H9 (cell line): ENCODE data around the gene AP2A1. TPM values are rescaled to one million over a fixed set of nuclear protein-coding genes. Genes with fewer than 3 reads are reported as not detected.

Experiments
- DNase-seq: peaks from one replicate; pipeline ENCODE4 v3.0.0-alpha.2; 2017
- H2AFZ ChIP-seq: one replicate; pipeline ENCODE4 v1.6.1; 2013; ENCODE audit warnings: mild to moderate bottlenecking, low read length, control low read depth, moderate library complexity
- H2AK5ac ChIP-seq: 2 replicates; pipeline ENCODE4 v1.6.1; 2013; ENCODE audit warnings: low read length, control low read depth, mixed read lengths; ENCODE audit not compliant: insufficient read length
- H2BK120ac ChIP-seq: one replicate; pipeline ENCODE4 v1.6.1; 2013; ENCODE audit warnings: low read depth, mild to moderate bottlenecking, low read length, control low read depth, inconsistent platforms; ENCODE audit not compliant: poor library complexity, severe bottlenecking
- H2BK12ac ChIP-seq: 2 replicates; pipeline ENCODE4 v1.6.1; 2013; ENCODE audit warnings: low read length, control low read depth, mixed read lengths, low read depth; ENCODE audit not compliant: insufficient read length
- H2BK15ac ChIP-seq: 2 replicates; pipeline ENCODE4 v1.6.1; 2013; ENCODE audit warnings: low read depth, low read length, control low read depth
- H2BK20ac ChIP-seq: one replicate; pipeline ENCODE4 v1.6.1; 2013; ENCODE audit warnings: low read depth, mild to moderate bottlenecking, low read length, control low read depth, inconsistent platforms; ENCODE audit not compliant: poor library complexity, severe bottlenecking
- H2BK5ac ChIP-seq: 2 replicates; pipeline ENCODE4 v1.6.1; 2013; ENCODE audit warnings: low read length, control low read depth, mixed read lengths; ENCODE audit not compliant: insufficient read length
- H3K14ac ChIP-seq: 2 replicates; pipeline ENCODE4 v1.6.1; 2013; ENCODE audit warnings: low read length, control low read depth; ENCODE audit not compliant: insufficient read depth
- H3K18ac ChIP-seq: 2 replicates; pipeline ENCODE4 v1.6.1; 2013; ENCODE audit warnings: low read depth, mild to moderate bottlenecking, mixed read lengths, low read length, control low read depth; ENCODE audit not compliant: insufficient read length
- H3K23ac ChIP-seq: 2 replicates; pipeline ENCODE4 v1.6.1; 2013; ENCODE audit warnings: low read length, control low read depth, mixed read lengths, low read depth; ENCODE audit not compliant: insufficient read length
- H3K23me2 ChIP-seq: 2 replicates; pipeline ENCODE4 v1.6.1; 2013; ENCODE audit warnings: low read depth, mild to moderate bottlenecking, mixed read lengths, low read length, control low read depth; ENCODE audit not compliant: insufficient read length, poor library complexity, severe bottlenecking
- H3K27ac ChIP-seq: 2 replicates; pipeline ENCODE4 v1.5.1; 2013; ENCODE audit warnings: low read length, control low read depth, mixed read lengths, low read depth; ENCODE audit not compliant: insufficient read length
- H3K27me3 ChIP-seq: 2 replicates; pipeline ENCODE4 v1.6.1; 2013; ENCODE audit warnings: low read length, control low read depth, inconsistent platforms; ENCODE audit not compliant: insufficient read depth
- H3K4ac ChIP-seq: 2 replicates; pipeline ENCODE4 v1.6.1; 2013; ENCODE audit warnings: low read depth, mild to moderate bottlenecking, control low read depth, inconsistent platforms, low read length, moderate library complexity
- H3K4me1 ChIP-seq: 2 replicates; pipeline ENCODE4 v1.6.1; 2013; ENCODE audit warnings: low read length, control low read depth, inconsistent platforms; ENCODE audit not compliant: insufficient read depth
- H3K4me2 ChIP-seq: 2 replicates; pipeline ENCODE4 v1.6.1; 2013; ENCODE audit warnings: low read length, control low read depth, mixed read lengths; ENCODE audit not compliant: insufficient read length, insufficient read depth
- H3K56ac ChIP-seq: 2 replicates; pipeline ENCODE4 v1.6.1; 2013; ENCODE audit warnings: low read depth, mild to moderate bottlenecking, mixed read lengths, low read length, control low read depth; ENCODE audit not compliant: insufficient read length
- H3K79me1 ChIP-seq: 2 replicates; pipeline ENCODE4 v1.6.1; 2013; ENCODE audit warnings: low read depth, mild to moderate bottlenecking, moderate library complexity, low read length, control low read depth, inconsistent platforms; ENCODE audit not compliant: insufficient read depth, poor library complexity, severe bottlenecking
- H3K79me2 ChIP-seq: 2 replicates; pipeline ENCODE4 v1.6.1; 2013; ENCODE audit warnings: low read length, control low read depth, inconsistent platforms; ENCODE audit not compliant: insufficient read depth
- H3K9ac ChIP-seq: 2 replicates; pipeline ENCODE4 v1.6.1; 2013; ENCODE audit warnings: low read length, control low read depth, mixed read lengths; ENCODE audit not compliant: insufficient read length; ENCODE audit errors: extremely low read depth
- H3K9me3 ChIP-seq: one replicate; pipeline ENCODE4 v1.6.1; 2013; ENCODE audit warnings: low read depth, low read length, inconsistent platforms; ENCODE audit not compliant: control insufficient read depth
- H3T11ph ChIP-seq: one replicate; pipeline ENCODE4 v1.6.1; 2013; ENCODE audit warnings: mild to moderate bottlenecking, low read length, control low read depth, inconsistent platforms
- H4K20me1 ChIP-seq: one replicate; pipeline ENCODE4 v1.6.1; 2013; ENCODE audit not compliant: control insufficient read depth, insufficient read length, insufficient read depth
- H4K5ac ChIP-seq: 2 replicates; pipeline ENCODE4 v1.6.1; 2013; ENCODE audit warnings: low read depth, mild to moderate bottlenecking, mixed read lengths, low read length, control low read depth; ENCODE audit not compliant: insufficient read length
- H4K8ac ChIP-seq: replicated peaks from 2 replicates; pipeline ENCODE4 v1.6.1; 2013; ENCODE audit warnings: low read length, control low read depth, mixed read lengths, low read depth; ENCODE audit not compliant: insufficient read length
- H4K91ac ChIP-seq: 2 replicates; pipeline ENCODE4 v1.6.1; 2013; ENCODE audit warnings: low read depth, mild to moderate bottlenecking, moderate library complexity, mixed read lengths, low read length, control low read depth; ENCODE audit not compliant: insufficient read length
- H3K27ac Mint-ChIP-seq, 3 experiments: 2 replicates in 2 of 3; 3 replicates in 1 of 3; pipeline ENCODE4 v1.8.0; 2020 to 2021; ENCODE audit warnings: mixed read lengths in 3 of 3, mild to moderate bottlenecking in 1 of 3, moderate library complexity in 1 of 3
- H3K27me3 Mint-ChIP-seq: 2 replicates; pipeline ENCODE4 v1.8.0; 2021; ENCODE audit warnings: low read depth, mild to moderate bottlenecking, moderate library complexity, mixed read lengths
- H3K36me3 Mint-ChIP-seq, 3 experiments: 2 replicates in 2 of 3; 3 replicates in 1 of 3; pipeline ENCODE4 v1.8.0; 2020 to 2021; ENCODE audit warnings: low read depth in 3 of 3, mixed read lengths in 3 of 3; ENCODE audit not compliant: insufficient read depth in 1 of 3
- H3K4me1 Mint-ChIP-seq, 2 experiments: 2 replicates each; pipeline ENCODE4 v1.8.0; 2020; ENCODE audit warnings: mixed read lengths in 2 of 2
- H3K4me3 Mint-ChIP-seq, 2 experiments: 2 replicates in 1 of 2; 3 replicates in 1 of 2; pipeline ENCODE4 v1.8.0; 2020 to 2021; ENCODE audit warnings: mild to moderate bottlenecking in 2 of 2, mixed read lengths in 2 of 2, moderate library complexity in 1 of 2
- H3K9me3 Mint-ChIP-seq, 2 experiments: 2 replicates in 1 of 2; 3 replicates in 1 of 2; pipeline ENCODE4 v1.8.0; 2020; ENCODE audit warnings: mild to moderate bottlenecking in 2 of 2, mixed read lengths in 2 of 2, moderate library complexity in 1 of 2
- CTCF ChIP-seq: fragments of 200-600 bp; sonication (generic); conservative IDR thresholded peaks from 3 replicates; pipeline ENCODE4 v1.8.0; 2021; ENCODE audit warnings: antibody characterized with exemption, mild to moderate bottlenecking
- WGBS: extraction: QIAGEN DNeasy Blood & Tissue Kit; methylation state at CpG from one replicate; pipeline ENCODE4 v1.1.7; 2013; ENCODE audit warnings: missing lambda C conversion rate, low lambda C conversion rate, mixed read lengths; ENCODE audit not compliant: insufficient read length; ENCODE audit errors: extremely low coverage; 5-methylcytosine and 5-hydroxymethylcytosine counted together
- total RNA-seq: library from RNA; stranded (reverse); gene quantifications from 2 replicates; pipeline ENCODE4 v1.2.1, GENCODE V29; 2021

Gene AP2A1
- total RNA-seq, 1 experiment from 2014 or later: 108 TPM

- no peak overlapping the region for H3K27ac ChIP-seq
- no peak overlapping the region for H3K4me3 Mint-ChIP-seq
Observed at GRCh38 chr19:49827034-49827433, 60.2 kb downstream of the AP2A1 start.

More at GRCh38 chr19:49827034-49827433, 60.2 kb downstream of the AP2A1 start:
- no peak overlapping the region for H4K5ac ChIP-seq
- no peak overlapping the region for H4K8ac ChIP-seq
- H3K4ac ChIP-seq: no peak overlapping the region
- H3K23me2 ChIP-seq: no peaks in the 10 kb centered on the region
- H3K9me3 Mint-ChIP-seq: no peaks in the 10 kb centered on the region
- no peak overlapping the region for H3K23ac ChIP-seq
- H2AFZ ChIP-seq: no peak overlapping the region
- H3K79me2 ChIP-seq: no peaks in the 10 kb centered on the region
- peaks cover 5 to 40% (median 33%) of the 10 kb centered on the region in 3 experiments; a peak in 6 of 7 replicates for H3K36me3 Mint-ChIP-seq
- H4K91ac ChIP-seq: no peak overlapping the region
- TF ChIP-seq CTCF: no peak
- no peak overlapping the region for H3T11ph ChIP-seq
- no CpG with 5 or more reads among the region's 14 CpGs for WGBS
- no peak overlapping the region for H2AK5ac ChIP-seq
- no peak overlapping the region for H2BK120ac ChIP-seq
- no peak overlapping the region for H2BK15ac ChIP-seq
- no peaks in the 10 kb centered on the region for H3K4me1 ChIP-seq
- H3K4me2 ChIP-seq: no peak overlapping the region
- no peak overlapping the region for H3K18ac ChIP-seq
- no peak overlapping the region for H2BK5ac ChIP-seq
- H3K9ac ChIP-seq: no peak overlapping the region
- no peaks in the 10 kb centered on the region for H3K27me3 ChIP-seq
- H3K27me3 Mint-ChIP-seq: no peaks in the 10 kb centered on the region
- DNase-seq: no peak
- H3K14ac ChIP-seq: no peak overlapping the region
- no peak overlapping the region for H2BK20ac ChIP-seq
- H3K4me1 Mint-ChIP-seq: no peaks in the 10 kb centered on the region
- no peak overlapping the region for H3K56ac ChIP-seq
- H4K20me1 ChIP-seq: no peaks in the 10 kb centered on the region
- H3K27ac Mint-ChIP-seq: peak overlapping the region in 2 of 3 experiments; percentile 41 to 87; a peak in 2 of 7 replicates
- no peaks in the 10 kb centered on the region for H3K79me1 ChIP-seq
- H3K9me3 ChIP-seq: no peaks in the 10 kb centered on the region
- no peak overlapping the region for H2BK12ac ChIP-seq
